OCI-M1 (cell line): ENCODE data around the gene RXRA.
A peak's percentile ranks its signal among the peaks of the same experiment; 100 is the strongest.

Source experiments
- DNase-seq: peaks from one replicate; lab custom pipeline; 2025; lab: John Stamatoyannopoulos, UW

RXRA gene

DNA sequence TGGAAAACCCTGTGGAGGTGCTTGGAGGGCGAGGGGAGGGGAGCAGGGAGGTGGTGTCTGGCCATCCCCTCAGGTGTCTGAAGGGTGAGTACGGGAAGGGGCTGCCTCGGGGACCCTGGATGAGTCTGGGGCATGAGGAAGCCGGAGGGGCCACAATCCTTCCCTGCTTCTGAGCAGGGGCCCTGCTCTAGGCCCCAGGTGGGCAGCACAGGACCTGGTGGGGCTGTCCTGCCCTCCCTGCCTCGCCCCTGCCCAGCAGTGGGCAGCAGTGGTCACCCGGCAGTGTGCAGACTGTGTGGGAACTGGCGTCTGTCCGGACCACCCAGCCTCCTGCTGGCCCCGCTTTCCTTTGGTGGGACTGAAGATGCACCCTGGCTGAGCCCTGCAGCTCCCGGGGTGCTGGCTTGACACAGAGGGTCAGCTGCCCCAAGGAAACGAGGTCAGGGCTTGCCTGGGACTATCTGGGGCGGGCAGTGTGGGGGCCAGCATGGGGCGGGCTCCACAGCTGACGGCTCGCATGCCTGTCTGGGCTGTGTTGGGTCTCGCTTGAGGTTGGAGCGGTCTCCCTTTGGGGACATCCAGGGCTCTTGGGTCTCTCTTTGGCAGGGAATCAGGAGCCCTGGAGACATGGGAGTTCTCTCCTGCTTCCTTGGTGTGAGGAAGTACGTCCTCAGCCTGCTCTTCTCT lies 26.1 kb downstream of the RXRA start:
- no peak for DNase-seq

DNA sequence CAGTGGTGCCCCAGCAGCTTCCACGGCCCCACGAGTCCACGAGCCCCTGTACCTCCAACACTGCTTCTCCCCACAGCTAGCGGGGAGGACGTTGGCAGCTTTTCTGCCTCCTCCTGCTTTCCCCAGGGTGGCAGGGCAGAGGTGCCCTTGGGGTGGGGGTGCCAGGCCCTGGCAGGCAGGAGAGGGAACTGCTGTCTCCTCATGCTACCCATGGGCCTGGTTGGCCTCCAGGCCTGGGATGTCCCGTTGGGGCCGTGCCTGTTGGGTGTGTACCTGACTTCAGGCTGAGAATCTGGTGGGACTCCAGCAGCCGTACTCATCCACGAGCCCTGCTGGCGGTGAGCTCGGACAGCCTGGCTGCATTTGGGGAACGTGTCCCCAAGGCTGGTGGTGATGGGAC lies 27.3 kb downstream of the RXRA start:
- no peak for DNase-seq

DNA sequence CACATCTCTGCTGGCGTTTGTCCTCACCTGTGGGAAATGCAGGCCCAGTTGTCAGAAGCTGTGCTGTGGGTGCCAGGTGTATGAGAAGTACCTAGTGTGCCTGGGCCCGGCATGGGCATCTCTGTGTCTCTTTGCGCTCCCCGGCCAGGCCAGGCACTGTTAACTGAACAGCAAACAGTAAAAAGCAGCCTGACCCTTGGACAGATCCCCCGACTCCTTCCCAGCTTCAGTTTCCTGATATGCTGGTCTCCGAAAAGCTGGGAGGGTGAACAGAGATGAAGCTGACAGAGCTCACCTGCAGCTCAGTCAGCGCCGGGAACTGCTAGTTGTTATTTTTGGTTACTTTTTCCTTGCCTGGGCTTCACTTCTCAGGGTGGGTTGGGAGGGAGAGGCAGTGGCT lies 28.9 kb downstream of the RXRA start:
- DNase-seq: no peak

DNA sequence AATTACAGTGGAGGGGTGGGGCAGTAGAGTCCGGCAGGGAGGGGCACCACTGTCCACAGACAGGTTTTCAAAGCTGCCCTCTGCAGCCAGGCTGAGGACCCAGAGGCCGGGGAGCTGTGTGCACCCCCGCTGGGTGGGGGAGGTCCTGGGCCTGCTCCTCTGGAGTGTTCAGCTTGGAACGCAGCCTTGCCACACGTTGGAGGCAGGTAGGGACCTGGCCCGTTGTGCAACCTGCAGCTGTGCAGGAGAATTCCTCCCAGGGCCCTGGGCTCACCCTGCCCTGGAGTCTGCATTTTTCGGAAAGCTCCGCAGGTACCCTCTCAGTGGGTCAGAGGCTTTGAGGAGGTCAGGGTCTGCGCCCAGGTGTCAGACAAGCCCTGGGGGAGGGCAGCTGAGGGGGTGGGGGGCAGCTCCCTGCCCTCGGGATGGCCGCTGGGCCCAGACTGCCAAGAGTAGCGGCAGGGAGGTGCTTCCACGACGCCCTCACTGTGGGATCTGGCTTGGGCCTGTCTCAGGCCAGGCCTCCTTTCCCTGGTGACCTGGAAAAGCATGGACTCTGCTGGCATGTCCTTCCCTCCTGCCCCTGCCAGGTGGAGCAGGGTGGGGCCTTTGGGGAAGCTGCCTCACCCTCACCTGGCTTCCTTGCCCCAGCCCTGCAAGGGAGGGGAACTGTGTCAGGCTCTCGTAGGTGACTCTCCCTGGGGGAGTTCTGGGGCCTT lies 29.5 kb downstream of the RXRA start:
- no peak for DNase-seq

DNA sequence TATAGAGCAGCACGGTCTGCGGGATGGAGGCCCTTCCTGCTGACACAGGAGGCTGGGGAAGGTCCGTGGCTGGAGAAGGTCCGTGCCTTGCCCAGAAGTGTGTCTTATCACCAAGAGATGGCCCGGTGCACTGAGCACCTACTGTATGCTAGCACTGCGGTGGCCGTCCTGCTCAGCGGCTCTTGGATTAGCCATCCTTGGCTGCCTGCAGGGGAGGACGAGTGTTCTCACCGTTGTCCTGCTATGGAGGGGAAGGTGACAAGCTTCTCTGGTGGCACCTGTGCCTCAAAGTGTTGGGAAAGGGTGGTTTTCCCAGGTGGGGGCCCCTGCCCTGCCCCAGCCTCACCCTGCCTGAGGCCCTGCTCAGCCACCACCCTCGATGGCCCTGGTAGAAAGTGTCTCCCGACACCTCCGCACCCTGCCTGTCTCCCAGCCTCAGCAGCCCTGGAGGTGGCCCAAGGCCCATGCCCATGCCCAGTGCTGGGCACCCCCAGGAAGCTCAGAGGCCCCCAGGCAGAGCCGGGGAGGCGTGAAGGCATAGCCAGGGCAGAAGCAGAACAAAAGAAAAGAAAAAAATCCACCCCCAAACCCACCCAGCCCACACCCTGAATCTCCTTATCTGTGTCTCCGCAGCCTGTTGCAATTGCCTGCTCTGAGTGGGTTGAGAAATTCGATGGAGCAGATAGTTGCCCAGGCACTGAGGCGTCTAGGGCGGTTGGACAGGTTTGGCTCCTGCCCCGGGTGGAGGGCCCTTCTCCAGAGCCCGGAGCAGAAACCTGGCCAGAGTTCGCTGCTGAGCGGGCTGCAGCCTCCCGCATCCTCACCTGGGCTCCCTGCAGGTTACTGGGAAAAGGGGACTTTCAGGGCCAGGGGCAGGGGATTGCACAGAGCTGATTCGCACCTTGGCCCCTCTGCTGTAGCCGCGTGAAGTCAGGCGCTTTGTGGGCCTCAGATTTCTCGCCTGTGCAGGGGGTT lies 30.5 kb downstream of the RXRA start:
- DNase-seq: peak; percentile 86

DNA sequence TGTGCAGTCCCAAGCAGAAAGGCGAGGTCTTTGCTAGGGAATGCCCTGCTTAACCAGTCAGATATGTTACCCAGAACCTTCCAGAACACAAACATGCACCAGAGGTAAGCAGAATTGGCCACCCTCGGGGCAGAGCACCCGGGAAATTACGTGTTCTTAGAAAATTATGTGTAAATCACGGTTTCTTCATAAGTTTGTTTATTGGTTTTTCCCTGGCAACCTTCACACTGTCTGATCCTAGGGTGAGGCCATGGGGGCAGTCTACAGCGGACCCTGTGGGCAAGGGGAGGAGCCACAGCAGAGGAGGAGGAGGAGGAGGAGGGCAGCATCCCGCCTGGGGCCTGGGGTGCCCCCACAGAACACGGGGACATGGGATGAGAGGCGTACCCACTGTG lies 31.4 kb downstream of the RXRA start:
- no peak for DNase-seq

DNA sequence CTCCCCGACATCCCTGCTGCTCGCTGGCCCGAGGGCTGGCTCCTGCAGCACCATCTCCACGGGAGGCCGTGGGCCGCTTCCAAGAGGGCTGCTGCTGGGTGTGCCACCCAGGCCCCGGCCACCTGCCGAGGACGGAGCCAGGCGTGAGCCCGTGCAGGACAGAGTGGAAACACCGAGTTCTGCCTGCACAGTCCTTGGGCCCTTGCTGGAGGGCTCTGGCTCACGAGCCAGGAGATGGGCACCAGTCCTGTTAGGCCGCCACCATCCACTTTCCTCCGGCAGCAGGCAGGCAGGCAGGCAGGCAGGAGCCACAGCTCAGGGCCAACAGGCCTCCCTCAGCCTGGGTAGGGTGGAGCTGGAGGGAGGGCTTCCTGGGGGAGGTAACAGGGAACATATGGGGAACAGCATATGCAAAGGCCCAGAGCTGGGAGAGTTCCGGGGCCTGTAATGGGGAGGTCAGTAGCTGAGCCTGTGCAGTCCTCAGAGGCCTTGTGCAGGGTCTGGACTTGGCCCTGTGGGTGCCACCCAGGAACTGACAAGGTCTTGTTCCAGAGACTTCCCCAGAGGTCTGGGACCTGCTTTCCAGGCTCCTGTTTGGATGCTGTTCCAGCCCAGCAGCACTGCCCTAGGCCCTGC lies 31.9 kb downstream of the RXRA start:
- no peak for DNase-seq

DNA sequence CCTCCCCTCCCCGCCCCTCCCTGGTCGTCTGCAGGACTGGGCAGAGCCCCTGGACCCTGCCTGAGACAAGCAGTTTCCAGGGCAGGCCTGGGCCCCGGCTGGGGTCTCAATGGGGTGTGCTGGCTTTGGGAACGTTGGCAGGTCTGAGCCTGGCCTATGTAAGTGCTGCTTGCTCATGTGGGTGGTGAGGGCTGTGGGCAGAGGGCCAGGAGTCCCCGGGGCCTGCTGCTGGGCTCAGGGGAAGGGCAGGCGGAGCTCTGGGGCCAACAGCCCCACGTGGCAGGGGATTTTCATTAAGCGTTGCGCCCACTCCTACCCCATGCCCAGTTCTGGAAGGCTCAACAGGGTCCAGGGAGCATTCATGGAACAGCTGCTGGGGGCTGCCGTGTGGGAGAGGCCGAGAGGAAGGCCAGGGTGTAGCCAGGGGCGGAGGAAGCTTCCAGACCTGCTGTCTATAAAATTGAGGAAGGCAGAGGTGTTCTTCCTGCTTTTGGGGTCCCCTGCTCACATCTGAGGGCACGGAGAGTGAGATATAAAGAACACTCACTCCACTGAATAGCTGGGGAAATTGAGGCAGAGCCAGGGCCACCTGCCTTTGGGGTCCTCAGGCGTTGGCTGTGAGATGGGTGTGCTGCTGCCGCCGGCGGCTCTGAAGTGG lies 32.5 kb downstream of the RXRA start:
- DNase-seq: no peak

DNA sequence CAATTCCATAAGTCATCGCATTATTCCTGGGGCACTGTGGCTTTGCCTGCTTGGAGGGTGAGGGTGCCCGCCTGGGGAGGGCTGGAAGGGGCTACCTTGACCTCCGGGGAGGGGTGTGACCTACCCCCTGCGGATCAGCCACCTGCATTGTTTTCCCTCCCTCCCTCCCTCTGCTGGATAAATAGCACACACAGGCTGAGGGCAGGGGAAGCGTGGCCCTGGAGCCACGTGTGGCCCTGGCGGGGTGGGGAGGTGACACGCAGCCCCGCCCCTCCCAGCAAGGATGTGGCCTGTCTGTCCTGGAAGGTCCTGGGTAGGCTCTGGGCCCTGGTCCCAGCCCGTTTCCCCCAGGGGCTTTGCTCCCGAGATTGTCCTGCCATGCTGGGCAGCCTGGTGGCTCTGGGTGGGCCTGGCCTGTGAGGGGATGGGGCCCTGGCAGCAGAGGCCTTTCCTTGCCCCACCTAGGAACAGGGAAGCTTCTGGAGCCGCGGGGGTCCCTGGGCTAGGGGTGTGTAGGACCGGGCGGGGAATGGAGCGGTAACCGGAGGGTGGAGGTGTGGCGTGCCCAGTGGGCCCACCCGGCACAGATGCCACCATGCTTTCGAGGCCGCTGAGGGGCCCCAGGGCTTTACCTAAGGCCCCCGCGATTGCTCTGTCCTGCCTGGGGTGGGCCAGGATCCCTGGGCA lies 33.4 kb downstream of the RXRA start:
- no peak for DNase-seq

DNA sequence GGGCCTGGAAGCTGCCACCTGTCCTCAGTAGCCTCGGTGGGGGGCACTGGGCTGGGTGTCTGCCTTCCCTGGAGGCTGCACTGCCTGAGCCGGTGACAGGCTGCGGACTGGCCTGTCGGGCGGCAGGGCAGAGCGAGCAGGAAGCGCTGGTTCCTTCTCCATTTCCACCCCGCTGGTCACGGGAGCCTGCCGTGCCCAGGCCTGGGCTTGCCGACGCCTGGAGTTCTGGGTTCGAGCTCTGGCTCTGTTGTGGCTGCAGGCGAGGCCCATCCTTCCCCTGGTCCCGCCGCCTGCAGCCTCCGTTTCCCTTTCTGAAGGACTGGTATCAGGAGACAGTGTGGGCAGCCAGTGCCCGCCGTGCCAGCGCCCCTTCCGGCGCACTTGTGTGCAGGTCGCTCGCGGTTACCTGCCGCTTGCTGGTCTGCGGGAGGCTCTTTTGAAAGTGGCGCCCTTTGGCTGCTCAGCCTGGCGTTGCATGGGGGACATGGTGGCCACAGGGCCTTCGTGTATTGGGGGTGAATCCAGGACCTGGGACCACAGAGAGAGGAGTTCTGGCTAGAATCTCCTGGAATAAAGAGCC lies 34.0 kb downstream of the RXRA start:
- no peak for DNase-seq

DNA sequence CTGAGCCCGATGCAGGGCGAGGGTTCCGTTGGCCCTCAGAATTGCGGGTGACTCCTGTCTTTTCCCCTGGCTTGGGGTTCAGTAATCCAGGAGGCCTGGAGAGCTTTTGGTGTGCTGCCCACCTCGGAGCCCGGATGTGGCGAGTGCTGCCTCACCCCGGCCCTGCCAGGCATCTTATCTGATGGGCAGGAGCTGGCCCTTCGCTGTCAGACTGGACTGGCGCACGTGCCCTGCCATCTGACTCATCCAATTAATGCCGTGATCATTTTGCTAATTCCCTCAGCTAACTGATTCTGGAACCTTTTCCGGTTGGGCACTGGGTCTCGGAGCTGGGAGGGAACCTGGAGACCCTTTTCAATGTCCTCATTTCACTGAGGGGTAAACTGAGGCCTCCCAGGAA lies 34.6 kb downstream of the RXRA start:
- no peak for DNase-seq

DNA sequence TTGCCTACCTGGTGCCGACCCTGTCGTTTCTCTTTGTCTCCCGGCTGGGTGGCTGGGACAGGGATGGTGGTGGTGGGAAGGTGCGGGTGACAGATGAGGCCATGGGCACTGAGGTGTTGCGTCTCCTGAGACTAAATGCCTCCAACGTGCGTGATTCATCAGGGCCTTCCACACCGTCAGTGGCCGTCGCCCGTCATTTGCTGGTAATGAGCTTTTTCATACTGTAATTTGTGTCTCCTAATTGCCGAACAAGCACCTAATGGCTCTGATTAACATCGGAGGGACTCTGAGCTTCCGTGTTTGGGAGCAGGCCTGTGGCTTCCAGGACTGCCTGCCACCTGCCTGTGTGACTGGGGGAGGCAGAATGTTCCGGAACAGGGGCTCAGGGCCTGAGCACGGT lies 35.2 kb downstream of the RXRA start:
- no peak for DNase-seq

DNA sequence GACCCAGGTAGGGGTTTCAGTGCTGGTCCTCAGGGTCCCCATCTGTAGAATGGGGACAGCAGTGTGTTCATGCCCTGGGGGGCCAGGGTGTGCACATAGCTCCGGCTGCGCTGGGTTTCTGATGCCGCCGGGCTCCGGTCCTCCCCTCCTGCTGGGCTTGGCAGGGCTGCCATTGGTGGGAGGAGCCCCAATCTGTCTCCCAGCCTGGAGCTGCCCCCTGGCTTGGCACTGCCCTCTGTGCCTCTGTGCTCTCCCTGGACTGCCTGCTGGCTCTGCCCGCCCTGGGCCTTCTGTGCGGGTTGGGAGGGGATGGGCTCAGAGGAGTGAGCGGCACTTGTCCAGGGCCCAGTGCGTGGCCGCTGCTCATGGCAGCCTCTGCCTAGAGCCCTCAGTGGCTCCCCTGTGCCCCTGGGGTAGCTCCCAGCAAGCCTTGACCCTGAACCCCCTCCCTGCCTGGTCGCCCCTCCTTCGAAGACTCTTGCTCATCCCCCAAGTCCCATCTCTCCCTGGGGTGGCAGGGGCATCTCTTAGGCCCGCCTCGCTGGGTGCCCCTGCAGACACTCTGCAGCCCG lies 35.7 kb downstream of the RXRA start:
- no peak for DNase-seq

DNA sequence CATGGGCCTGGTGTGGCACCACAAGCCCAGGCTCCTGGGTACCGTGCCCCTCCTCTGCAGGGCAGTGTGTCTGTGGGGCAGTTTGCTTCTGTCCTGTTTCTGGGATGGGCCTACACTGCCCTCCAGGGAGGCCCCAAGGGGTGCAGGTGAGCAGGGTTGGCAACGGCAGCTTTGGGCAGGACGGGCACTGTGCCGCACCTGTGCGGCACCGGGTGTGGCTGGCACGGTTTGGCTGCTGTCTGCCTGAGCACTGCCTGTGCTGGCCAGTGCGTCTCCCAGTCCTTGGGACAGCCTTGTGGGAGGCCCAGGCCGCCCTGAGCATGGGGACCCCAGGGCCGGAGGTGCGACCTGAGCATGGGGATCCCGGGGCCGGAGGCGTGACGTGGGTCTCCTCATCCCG lies 37.2 kb downstream of the RXRA start:
- no peak for DNase-seq

DNA sequence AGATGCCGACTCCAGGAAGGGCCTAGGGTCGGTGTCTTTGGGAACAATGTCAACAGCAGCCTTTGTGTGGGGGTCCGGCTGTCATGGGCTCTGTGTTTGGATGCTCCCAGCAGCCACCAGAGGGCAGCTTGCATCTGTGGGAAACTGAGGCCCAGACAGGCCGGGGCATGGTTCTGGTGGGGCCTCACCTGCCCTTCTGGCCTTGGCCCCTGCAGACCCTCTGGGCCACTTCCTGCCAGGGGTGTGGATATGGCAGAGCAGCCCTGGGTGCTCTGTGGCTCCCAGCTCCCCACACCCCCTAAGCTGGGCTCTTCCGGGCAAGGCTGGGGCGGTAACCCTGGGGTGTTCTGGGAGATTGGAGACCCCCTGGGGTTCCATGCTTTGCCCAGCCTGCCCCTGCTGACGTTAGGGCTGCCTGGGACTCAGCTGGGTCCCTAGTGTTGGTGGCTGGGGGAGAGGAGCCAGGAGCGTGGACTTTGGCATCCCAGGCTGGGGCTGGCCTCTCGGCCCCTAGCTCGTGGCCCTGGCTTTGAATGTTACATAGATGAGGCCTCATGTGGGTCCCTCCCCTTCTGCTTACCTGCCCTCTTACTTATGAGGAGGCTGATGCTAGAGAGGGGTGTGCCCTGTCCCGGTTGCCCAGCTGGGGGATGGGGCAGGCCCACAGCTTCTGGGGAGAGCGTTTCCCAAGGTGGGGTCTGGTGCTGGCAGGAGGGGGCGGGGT lies 38.3 kb downstream of the RXRA start:
- no peak for DNase-seq

DNA sequence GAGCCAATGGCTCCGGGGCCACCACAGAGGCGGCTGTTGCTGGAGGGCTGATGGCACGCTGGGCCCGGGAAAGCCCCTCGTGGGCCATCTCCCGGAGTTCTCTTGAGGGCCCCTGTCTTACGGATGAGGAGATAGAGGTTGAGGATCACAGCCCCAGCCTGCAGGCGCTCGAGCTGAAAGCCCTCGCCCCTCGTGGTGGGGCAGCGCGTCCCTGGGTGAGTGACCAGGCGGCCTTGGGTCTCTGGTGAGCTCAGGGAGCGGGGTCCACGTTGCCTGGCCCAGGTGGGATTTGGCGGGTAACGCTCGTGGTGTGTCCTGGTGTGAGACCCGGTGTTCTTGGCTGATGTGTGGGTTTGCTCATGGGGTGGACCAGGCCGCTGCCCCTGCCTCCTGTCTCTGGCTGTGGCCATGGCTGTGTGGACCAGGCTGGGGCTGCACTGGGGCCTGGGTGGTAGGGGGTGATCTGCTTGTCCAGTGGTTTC lies 38.9 kb downstream of the RXRA start:
- DNase-seq: no peak

DNA sequence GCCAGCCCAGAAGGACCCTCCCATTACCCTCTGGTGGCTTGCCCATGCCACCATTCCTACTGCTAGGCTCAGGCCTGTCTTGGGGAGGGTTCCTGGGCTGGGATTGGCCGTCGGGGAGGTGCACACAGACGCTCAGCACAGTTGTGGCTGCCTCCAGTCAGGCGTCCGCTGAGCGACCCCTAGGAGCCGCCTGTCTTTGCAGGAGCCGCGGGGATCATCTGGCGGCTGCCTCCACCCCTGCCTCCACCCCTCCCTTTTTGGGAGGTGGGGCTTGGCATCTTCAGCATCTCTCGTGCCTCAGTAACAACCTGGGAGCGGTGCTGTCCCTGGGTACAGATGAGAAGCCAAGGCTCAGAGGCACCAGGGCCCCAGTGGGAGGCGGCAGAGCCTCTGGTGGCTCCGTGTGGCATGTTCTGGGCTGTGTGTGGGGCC lies 39.6 kb downstream of the RXRA start:
- DNase-seq: no peak

DNA sequence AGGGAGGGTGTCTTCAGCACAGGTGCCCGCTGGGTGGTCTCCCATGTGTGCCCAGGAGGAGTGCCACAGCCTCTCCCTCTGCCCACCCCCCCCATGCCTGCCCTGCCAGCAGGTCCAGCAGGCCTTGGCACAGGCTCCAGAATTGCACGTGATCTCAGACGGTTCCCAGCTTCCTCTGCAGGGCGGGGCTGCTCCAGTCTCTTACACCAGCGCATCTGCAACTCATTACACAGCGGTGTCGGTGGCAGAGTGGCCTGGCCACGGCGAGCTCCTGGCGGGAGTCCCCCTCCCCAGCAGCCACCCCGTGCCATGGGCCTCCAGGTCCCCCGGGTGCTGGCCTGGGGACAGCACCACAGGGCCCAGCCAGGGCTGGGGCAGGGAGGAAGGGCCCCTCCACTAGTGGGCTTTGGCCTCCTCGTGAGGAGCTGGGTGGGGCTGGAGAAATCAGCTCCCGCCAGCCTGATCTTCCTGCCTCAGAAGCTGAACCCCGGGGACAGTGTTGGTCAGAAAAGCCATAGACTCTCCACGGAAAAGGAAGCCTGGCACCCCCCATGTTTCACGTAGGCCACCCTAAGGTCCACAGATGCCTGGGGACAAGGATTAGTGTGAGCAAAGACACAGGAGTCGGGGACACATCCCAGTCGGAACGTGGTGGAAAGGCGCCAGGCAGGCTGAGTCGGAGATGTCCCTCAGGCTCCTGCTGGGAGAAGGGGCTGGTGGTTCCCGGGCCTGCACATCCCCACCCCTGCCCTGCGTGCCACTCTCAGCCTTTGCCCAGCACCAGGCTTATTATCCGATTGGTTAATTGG lies 40.2 kb downstream of the RXRA start:
- peak; percentile 18 for DNase-seq

DNA sequence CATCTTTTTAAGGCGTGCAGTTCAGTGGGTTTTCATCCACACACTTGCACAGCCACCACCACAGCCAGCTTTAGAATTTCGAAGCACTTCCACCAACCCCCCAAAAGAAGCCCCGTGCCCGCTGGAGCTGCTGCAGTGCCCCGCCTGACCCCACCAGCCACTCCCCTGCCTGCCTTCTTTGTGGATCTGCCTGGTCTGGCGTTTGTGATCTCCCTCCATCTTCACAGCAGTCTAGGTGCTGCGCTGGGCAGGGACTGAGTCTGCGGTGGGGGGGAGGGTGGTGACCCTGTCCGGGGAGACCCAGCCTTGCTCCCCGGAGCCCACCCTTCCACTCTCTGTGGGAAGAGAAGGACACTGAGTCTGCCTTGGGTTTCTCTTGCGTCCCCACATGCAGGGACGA lies 40.8 kb downstream of the RXRA start:
- no peak for DNase-seq
